Pancreas (tissue), 10 donors: ENCODE data around the gene APBB1IP. TPM values are rescaled to one million over a fixed set of nuclear protein-coding genes. Genes with fewer than 3 reads are reported as not detected.
A peak's percentile ranks its signal among the peaks of the same experiment; 100 is the strongest.

Experiments
- ATAC-seq, 4 donors: fragments of 200-7000 bp; cut with Tn5 transposase; one replicate each; pipeline versions ENCODE4 v1.8.0 to v1.9.1; 2020; ENCODE audit warnings: mild to moderate bottlenecking in 4 of 4, moderate library complexity in 4 of 4
- DNase-seq, 6 donors: peaks; one replicate each; pipeline ENCODE4 v3.0.0-alpha.2; 2020
- FAIRE-seq: peaks from 2 replicates; lab custom pipeline; 2012; peaks lifted over from hg19 to GRCh38; lab: Jason Lieb, UNC
- H3K27ac ChIP-seq, 4 donors: fragments of 200-600 bp; sonication (generic); 1 replicate in 3 of 4; 2 replicates in 1 of 4; pipeline versions ENCODE4 v1.5.0 to v1.8.0; 2020
- H3K27me3 ChIP-seq, 4 donors: fragments of 200-600 bp; one replicate each; pipeline ENCODE4 v1.8.0; 2021
- H3K36me3 ChIP-seq, 3 donors: fragments of 200-600 bp; sonication (generic) in 1 of 3; one replicate each; pipeline versions ENCODE4 v1.5.0 to v1.8.0; 2020 to 2021
- H3K4me1 ChIP-seq, 3 donors: fragments of 200-600 bp; one replicate each; pipeline ENCODE4 v1.8.0; 2021
- H3K4me3 ChIP-seq, 4 donors: fragments of 200-600 bp; sonication (generic) in 2 of 4; one replicate each; pipeline versions ENCODE4 v1.5.0 to v1.8.0; 2020 to 2021
- H3K9me3 ChIP-seq, 4 donors: fragments of 200-600 bp; one replicate each; pipeline ENCODE4 v1.8.0; 2021
- CTCF ChIP-seq, 4 donors: fragments of 200-600 bp; sonication (generic) in 3 of 4; IDR thresholded peaks; one replicate each; pipeline versions ENCODE4 v1.5.0 to v1.8.0; 2021; ENCODE audit warnings: antibody characterized with exemption in 4 of 4
- WGBS, 2 donors: extraction: QIAGEN DNeasy Blood & Tissue Kit; methylation state at CpG; one replicate each; pipeline ENCODE4 v1.1.7; 2013; 5-methylcytosine and 5-hydroxymethylcytosine counted together
- intact Hi-C, 3 donors: fragments of 100-400 bp; cut with DNase I; formaldehyde crosslinking; loops; one replicate each; pipeline versions ENCODE4 v1.11.1 to v1.14.2; 2022
- polyA plus RNA-seq, 2 donors: library from polyadenylated mRNA; stranded (reverse); fragments of 200-250 nt; gene quantifications; one replicate each; pipeline ENCODE4 v1.2.3, GENCODE V29; 2013
- total RNA-seq, 6 donors: library from RNA; stranded (reverse); fragmentation: NEBNext Ultra II Directional in 4 of 6; extraction: Animal tissue kit (Norgen Biotek cat#: 25700) in 4 of 6; gene quantifications; one replicate each; pipeline versions ENCODE4 v1.2.1 to v1.2.4, GENCODE V29; 2021 to 2023
- donor health status: healthy with polysubstance abuse.
- donor health status: DM: no; HTN: no; CAD: no; lungs with moderate emphysema.
- donor health status: DM: no; HTN: no; CAD: no.
- donor health status: control.
- donor health status: control.
- donor health status: Bipolar disorder and iron deficiency.
- donor health status: DM: yes; HTN: yes; CAD: no.
- donor health status: DM: no; HTN: no; CAD: no.
- donor health status: DM: no; HTN: no; CAD: no.
- donor health status: DM: yes; HTN: yes; CAD: no.

The APBB1IP gene
- total and polyA plus RNA-seq, 8 donors: 0.93 to 12.3 (median 2.2) TPM

- FAIRE-seq (no peak), DNase-seq (no peak), ATAC-seq (no peak)
- no peaks in the 10 kb centered on the region for H3K36me3 ChIP-seq
- H3K27ac ChIP-seq: no peak overlapping the region
- WGBS, 2 donors: 35 to 46% methylated on average over 6 of the region's 6 CpGs
- no peaks in the 10 kb centered on the region for H3K9me3 ChIP-seq
- no peaks in the 10 kb centered on the region for H3K4me1 ChIP-seq
- intact Hi-C loops: no loop called here
- TF ChIP-seq CTCF (IDR thresholded peaks at IDR 0.05): no peak
- H3K4me3 ChIP-seq: no peak overlapping the region
- no peaks in the 10 kb centered on the region for H3K27me3 ChIP-seq
Measured at GRCh38 chr10:26524161-26524896, 86.2 kb downstream of the APBB1IP start.

DNA sequence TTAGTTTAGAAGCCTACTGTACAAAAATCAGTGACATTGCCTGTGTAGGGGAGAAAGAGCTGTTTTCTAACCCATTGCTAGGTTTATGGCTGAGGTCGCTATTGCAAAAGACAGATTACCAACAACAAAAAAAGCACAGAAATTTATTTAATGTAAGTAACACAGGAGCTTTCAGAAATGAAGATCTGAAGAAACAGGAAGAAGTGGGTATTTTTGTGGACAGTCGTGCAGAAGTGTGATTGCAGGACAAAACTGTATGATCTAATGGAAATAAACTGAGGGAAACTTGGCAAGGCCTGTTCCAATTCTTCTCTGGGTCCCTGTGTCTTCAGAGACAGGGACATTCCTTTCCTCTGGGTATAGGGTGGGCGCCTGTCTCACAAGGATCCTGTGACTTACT, 87.4 kb downstream of the APBB1IP start:
- no peaks in the 10 kb centered on the region for H3K36me3 ChIP-seq
- TF ChIP-seq CTCF (IDR thresholded peaks at IDR 0.05): no peak
- H3K4me3 ChIP-seq: no peak overlapping the region
- H3K27me3 ChIP-seq: no peaks in the 10 kb centered on the region
- DNase-seq (no peak), FAIRE-seq (no peak), ATAC-seq (no peak)
- intact Hi-C loops: no loop called here
- H3K9me3 ChIP-seq: no peaks in the 10 kb centered on the region
- H3K4me1 ChIP-seq: no peaks in the 10 kb centered on the region
- 52 to 55% methylated on average over 3 of the region's 3 CpGs for WGBS, 2 donors
- no peak overlapping the region for H3K27ac ChIP-seq

- no peak overlapping the region for H3K27ac ChIP-seq
- TF ChIP-seq CTCF (IDR thresholded peaks at IDR 0.05): no peak
- no peaks in the 10 kb centered on the region for H3K27me3 ChIP-seq
- intact Hi-C loops: no loop called here
- no peak for FAIRE-seq
- ATAC-seq: no peak
- WGBS, 2 donors: 74 to 93% methylated on average over 2 of the region's 2 CpGs
- no peak for DNase-seq
- H3K4me3 ChIP-seq: no peak overlapping the region
- no peaks in the 10 kb centered on the region for H3K36me3 ChIP-seq
- H3K9me3 ChIP-seq: no peaks in the 10 kb centered on the region
- H3K4me1 ChIP-seq: no peaks in the 10 kb centered on the region
Measured at GRCh38 chr10:26527018-26527417, 88.9 kb downstream of the APBB1IP start.

DNA sequence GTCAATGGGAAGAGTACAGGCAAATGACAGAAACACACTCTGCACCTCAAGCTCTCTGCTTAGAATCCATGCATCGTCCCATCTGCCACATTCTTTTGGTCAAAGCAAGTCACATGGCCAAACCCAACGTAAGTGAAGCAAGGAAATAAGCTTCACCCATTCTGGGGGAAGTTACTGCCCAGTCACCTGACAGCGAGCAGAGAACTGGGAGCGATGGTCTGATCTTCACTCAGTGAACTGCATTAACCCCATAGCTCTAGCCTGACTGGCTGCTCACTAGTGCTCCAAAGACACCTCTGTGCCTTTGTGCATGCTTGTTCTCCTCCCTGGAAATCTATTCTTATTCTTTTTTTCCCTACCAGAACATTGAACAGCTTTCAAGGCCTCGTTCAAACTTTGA, 89.9 kb downstream of the APBB1IP start:
- Histone ChIP-seq H3K9me3 (no peaks in the 10 kb centered on the region), H3K4me1 (no peaks in the 10 kb centered on the region), H3K27ac (no peak overlapping the region), H3K36me3 (no peaks in the 10 kb centered on the region), H3K27me3 (no peaks in the 10 kb centered on the region), H3K4me3 (no peak overlapping the region)
- intact Hi-C loops: no loop called here
- no peak for FAIRE-seq
- DNase-seq: no peak
- no peak for TF ChIP-seq CTCF (IDR thresholded peaks at IDR 0.05)
- peak in 1 of 4 donors; percentile 39 for ATAC-seq
- 68 to 75% methylated on average over 5 of the region's 5 CpGs for WGBS, 2 donors

GRCh38 chr10:26528715-26529393, 90.7 kb downstream of the APBB1IP start:
- FAIRE-seq (no peak), DNase-seq (no peak), ATAC-seq (peak in 1 of 4 donors; percentile 54)
- no peaks in the 10 kb centered on the region for H3K36me3 ChIP-seq
- TF ChIP-seq CTCF (IDR thresholded peaks at IDR 0.05): no peak
- H3K27me3 ChIP-seq: no peaks in the 10 kb centered on the region
- 68 to 78% methylated on average over 10 of the region's 10 CpGs for WGBS, 2 donors
- H3K9me3 ChIP-seq: no peaks in the 10 kb centered on the region
- H3K27ac ChIP-seq: no peak overlapping the region
- intact Hi-C loops: no loop called here
- H3K4me3 ChIP-seq: no peak overlapping the region
- no peaks in the 10 kb centered on the region for H3K4me1 ChIP-seq
